ENCODE data around the gene MEN1.
A peak's percentile ranks its signal among the peaks of the same experiment; 100 is the strongest.

DNA sequence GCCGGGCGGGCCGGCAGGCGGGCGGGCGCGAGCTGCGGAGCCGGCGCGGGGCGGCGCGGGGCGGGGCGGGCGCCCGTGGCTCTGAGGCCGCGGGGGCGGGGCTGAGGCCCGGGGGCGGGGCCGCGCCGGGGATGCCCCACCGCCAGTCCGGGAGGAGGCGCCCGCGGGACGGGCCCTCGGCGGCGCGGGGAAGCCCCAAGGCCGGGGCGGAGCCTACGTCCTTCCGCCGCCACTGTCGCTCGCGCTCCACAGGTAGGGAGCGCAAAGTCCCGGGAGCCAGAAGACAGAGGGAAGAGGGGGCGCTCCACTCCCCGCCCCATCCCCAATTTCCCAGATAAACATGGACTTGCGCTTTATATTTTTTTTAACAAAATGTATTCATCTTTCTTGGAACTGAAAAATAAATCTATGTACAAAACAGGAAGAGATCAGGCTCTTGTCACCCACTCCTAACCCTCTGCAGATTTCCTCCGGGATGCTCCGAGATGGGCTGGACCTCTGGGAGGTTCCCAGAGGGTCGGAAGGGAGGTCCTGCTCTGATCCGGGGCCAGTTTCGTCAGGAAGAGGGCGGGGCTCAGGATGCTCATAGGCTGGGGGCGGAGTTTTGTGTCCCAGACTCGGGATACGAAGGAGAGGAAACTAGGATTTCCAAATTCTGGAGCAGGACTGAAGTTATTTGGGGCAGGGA is 7.0 kb downstream of the MEN1 start, which contains the start of gene MAP4K2:
- no peak for TF ChIP-seq KLF1 (tag; IDR thresholded peaks at IDR 0.05)
- no peak for TF ChIP-seq MEIS2 (IDR thresholded peaks at IDR 0.05; ENCODE audit: partially characterized antibody)
- TF ChIP-seq ZNF589 (CRISPR knock-in tag; IDR thresholded peaks at IDR 0.05; ENCODE audit: low read depth) = no peak
- no peak for TF ChIP-seq FOXJ2 (tag; IDR thresholded peaks at IDR 0.05)
- TF ChIP-seq FOXK2 (conservative IDR thresholded peaks at IDR 0.05 in 1 of 2, IDR thresholded peaks at IDR 0.05 in 1 of 2; ENCODE audit: low read depth in 2 of 2) = no peak
- peak; percentile 52; the same call in 1 of the 2 replicates for TF ChIP-seq SP1 (CRISPR knock-in tag; IDR thresholded peaks at IDR 0.05)
- TF ChIP-seq, protein P1, sequence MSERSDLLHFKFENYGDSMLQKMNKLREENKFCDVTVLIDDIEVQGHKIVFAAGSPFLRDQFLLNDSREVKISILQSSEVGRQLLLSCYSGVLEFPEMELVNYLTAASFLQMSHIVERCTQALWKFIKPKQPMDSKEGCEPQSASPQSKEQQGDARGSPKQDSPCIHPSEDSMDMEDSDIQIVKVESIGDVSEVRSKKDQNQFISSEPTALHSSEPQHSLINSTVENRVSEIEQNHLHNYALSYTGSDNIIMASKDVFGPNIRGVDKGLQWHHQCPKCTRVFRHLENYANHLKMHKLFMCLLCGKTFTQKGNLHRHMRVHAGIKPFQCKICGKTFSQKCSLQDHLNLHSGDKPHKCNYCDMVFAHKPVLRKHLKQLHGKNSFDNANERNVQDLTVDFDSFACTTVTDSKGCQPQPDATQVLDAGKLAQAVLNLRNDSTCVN (CRISPR knock-in tag; IDR thresholded peaks at IDR 0.05) = no peak
- TF ChIP-seq, protein P2, sequence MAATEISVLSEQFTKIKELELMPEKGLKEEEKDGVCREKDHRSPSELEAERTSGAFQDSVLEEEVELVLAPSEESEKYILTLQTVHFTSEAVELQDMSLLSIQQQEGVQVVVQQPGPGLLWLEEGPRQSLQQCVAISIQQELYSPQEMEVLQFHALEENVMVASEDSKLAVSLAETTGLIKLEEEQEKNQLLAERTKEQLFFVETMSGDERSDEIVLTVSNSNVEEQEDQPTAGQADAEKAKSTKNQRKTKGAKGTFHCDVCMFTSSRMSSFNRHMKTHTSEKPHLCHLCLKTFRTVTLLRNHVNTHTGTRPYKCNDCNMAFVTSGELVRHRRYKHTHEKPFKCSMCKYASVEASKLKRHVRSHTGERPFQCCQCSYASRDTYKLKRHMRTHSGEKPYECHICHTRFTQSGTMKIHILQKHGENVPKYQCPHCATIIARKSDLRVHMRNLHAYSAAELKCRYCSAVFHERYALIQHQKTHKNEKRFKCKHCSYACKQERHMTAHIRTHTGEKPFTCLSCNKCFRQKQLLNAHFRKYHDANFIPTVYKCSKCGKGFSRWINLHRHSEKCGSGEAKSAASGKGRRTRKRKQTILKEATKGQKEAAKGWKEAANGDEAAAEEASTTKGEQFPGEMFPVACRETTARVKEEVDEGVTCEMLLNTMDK (IDR thresholded peaks at IDR 0.05; ENCODE audit: borderline replicate concordance, insufficient read depth, low read depth, low read length, poor library complexity, severe bottlenecking) = peak; percentile 42
- no peak for TF ChIP-seq TCF7L2 (IDR thresholded peaks at IDR 0.05; ENCODE audit: low read depth, low read length)
- no peak for TF ChIP-seq PTBP1 (IDR thresholded peaks at IDR 0.05; ENCODE audit: low read depth, low read length)
- TF ChIP-seq HNRNPUL1 (IDR thresholded peaks at IDR 0.05; ENCODE audit: low read length) = no peak
- TF ChIP-seq, protein P3, sequence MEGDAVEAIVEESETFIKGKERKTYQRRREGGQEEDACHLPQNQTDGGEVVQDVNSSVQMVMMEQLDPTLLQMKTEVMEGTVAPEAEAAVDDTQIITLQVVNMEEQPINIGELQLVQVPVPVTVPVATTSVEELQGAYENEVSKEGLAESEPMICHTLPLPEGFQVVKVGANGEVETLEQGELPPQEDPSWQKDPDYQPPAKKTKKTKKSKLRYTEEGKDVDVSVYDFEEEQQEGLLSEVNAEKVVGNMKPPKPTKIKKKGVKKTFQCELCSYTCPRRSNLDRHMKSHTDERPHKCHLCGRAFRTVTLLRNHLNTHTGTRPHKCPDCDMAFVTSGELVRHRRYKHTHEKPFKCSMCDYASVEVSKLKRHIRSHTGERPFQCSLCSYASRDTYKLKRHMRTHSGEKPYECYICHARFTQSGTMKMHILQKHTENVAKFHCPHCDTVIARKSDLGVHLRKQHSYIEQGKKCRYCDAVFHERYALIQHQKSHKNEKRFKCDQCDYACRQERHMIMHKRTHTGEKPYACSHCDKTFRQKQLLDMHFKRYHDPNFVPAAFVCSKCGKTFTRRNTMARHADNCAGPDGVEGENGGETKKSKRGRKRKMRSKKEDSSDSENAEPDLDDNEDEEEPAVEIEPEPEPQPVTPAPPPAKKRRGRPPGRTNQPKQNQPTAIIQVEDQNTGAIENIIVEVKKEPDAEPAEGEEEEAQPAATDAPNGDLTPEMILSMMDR (IDR thresholded peaks at IDR 0.05 in 2 of 3, conservative IDR thresholded peaks at IDR 0.05 in 1 of 3; ENCODE audit: insufficient read depth in 2 of 3, low read depth in 1 of 3, low read length in 3 of 3) = peak; percentile 37 to 81 (median 55); a peak in 4 of 6 replicates
- no peak for TF ChIP-seq HNRNPK (IDR thresholded peaks at IDR 0.05; ENCODE audit: low read depth, low read length, poor library complexity, severe bottlenecking)
